ENCODE results near the gene SLC1A3. TPM values are rescaled to one million over a fixed set of nuclear protein-coding genes. Genes with fewer than 3 reads are reported as not detected.

Gene SLC1A3
- total and polyA plus RNA-seq, 10 of the 15 experiments (the other 5 are each of a cell fraction or from before 2014, with no cell fraction given): 0.23 to 4.4 (median 3.3) TPM

DNA sequence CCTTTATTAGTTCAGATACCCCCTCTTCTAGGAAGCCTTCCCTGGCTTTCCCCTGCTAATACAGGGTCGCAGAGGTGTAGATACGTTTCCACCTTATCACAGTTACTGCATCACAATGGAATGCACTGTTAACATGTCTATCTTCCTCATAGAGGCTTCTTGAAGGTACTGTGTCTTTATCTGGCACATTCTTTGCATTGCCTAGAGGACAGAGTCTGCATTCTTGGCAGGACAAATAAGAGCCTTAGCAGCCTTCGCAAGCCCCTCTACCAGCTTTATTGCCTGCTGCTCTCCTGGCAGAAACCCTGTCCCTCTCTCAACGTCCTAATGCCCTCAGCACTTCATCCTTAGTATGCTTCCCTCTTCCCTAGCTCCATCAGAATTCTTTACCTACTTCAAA, 31.6 kb downstream of the SLC1A3 start:
- no peak overlapping the region for H3K4me2 ChIP-seq (ENCODE audit: control insufficient read depth, insufficient read depth)
- ChIA-PET CTCF (no interaction called here), RAD21 (ENCODE audit: unreplicated experiment) (no interaction called here), SMC1A (ENCODE audit: uncharacterized antibody, unreplicated experiment) (no interaction called here), POLR2A (no interaction called here)
- H3K4me3 ChIP-seq: no peak overlapping the region
- no peak overlapping the region for H2AFZ ChIP-seq (ENCODE audit: control insufficient read depth, low read depth, low read length)
- ATAC-seq: no peak
- H3K36me3 ChIP-seq (ENCODE audit: control insufficient read depth in 2 of 2, insufficient read depth in 2 of 2, low read length in 1 of 2): no peaks in the 10 kb centered on the region
- no peak overlapping the region for H3K27ac ChIP-seq (ENCODE audit: control insufficient read depth, insufficient read depth)
- FAIRE-seq: no peak
- TF ChIP-seq EED (IDR thresholded peaks at IDR 0.05; ENCODE audit: low read depth) (no peak), YBX1 (IDR thresholded peaks at IDR 0.05) (no peak), SMC3 (IDR thresholded peaks at IDR 0.05; ENCODE audit: borderline replicate concordance, low read length) (no peak), TCF7 (IDR thresholded peaks at IDR 0.05; ENCODE audit: borderline replicate concordance) (no peak), SMAD1 (IDR thresholded peaks at IDR 0.05; ENCODE audit: low read depth, partially characterized antibody) (no peak), POU2F2 (IDR thresholded peaks at IDR 0.05; ENCODE audit: borderline replicate concordance, low read depth, low read length) (no peak), NFIC (IDR thresholded peaks at IDR 0.05; ENCODE audit: low read depth, low read length) (no peak), SREBF2 (IDR thresholded peaks at IDR 0.05; ENCODE audit: low read length) (no peak), ZNF207 (IDR thresholded peaks at IDR 0.05; ENCODE audit: borderline replicate concordance) (no peak), ZSCAN29 (IDR thresholded peaks at IDR 0.05) (no peak), RFX5 (IDR thresholded peaks at IDR 0.05; ENCODE audit: low read depth, low read length) (no peak)
- TF ChIP-seq, protein P1, sequence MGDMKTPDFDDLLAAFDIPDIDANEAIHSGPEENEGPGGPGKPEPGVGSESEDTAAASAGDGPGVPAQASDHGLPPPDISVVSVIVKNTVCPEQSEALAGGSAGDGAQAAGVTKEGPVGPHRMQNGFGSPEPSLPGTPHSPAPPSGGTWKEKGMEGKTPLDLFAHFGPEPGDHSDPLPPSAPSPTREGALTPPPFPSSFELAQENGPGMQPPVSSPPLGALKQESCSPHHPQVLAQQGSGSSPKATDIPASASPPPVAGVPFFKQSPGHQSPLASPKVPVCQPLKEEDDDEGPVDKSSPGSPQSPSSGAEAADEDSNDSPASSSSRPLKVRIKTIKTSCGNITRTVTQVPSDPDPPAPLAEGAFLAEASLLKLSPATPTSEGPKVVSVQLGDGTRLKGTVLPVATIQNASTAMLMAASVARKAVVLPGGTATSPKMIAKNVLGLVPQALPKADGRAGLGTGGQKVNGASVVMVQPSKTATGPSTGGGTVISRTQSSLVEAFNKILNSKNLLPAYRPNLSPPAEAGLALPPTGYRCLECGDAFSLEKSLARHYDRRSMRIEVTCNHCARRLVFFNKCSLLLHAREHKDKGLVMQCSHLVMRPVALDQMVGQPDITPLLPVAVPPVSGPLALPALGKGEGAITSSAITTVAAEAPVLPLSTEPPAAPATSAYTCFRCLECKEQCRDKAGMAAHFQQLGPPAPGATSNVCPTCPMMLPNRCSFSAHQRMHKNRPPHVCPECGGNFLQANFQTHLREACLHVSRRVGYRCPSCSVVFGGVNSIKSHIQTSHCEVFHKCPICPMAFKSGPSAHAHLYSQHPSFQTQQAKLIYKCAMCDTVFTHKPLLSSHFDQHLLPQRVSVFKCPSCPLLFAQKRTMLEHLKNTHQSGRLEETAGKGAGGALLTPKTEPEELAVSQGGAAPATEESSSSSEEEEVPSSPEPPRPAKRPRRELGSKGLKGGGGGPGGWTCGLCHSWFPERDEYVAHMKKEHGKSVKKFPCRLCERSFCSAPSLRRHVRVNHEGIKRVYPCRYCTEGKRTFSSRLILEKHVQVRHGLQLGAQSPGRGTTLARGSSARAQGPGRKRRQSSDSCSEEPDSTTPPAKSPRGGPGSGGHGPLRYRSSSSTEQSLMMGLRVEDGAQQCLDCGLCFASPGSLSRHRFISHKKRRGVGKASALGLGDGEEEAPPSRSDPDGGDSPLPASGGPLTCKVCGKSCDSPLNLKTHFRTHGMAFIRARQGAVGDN (IDR thresholded peaks at IDR 0.05): no peak
- TF ChIP-seq, protein P2, sequence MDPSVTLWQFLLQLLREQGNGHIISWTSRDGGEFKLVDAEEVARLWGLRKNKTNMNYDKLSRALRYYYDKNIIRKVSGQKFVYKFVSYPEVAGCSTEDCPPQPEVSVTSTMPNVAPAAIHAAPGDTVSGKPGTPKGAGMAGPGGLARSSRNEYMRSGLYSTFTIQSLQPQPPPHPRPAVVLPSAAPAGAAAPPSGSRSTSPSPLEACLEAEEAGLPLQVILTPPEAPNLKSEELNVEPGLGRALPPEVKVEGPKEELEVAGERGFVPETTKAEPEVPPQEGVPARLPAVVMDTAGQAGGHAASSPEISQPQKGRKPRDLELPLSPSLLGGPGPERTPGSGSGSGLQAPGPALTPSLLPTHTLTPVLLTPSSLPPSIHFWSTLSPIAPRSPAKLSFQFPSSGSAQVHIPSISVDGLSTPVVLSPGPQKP (IDR thresholded peaks at IDR 0.05; ENCODE audit: low read depth, low read length): no peak
- TF ChIP-seq, protein P3, sequence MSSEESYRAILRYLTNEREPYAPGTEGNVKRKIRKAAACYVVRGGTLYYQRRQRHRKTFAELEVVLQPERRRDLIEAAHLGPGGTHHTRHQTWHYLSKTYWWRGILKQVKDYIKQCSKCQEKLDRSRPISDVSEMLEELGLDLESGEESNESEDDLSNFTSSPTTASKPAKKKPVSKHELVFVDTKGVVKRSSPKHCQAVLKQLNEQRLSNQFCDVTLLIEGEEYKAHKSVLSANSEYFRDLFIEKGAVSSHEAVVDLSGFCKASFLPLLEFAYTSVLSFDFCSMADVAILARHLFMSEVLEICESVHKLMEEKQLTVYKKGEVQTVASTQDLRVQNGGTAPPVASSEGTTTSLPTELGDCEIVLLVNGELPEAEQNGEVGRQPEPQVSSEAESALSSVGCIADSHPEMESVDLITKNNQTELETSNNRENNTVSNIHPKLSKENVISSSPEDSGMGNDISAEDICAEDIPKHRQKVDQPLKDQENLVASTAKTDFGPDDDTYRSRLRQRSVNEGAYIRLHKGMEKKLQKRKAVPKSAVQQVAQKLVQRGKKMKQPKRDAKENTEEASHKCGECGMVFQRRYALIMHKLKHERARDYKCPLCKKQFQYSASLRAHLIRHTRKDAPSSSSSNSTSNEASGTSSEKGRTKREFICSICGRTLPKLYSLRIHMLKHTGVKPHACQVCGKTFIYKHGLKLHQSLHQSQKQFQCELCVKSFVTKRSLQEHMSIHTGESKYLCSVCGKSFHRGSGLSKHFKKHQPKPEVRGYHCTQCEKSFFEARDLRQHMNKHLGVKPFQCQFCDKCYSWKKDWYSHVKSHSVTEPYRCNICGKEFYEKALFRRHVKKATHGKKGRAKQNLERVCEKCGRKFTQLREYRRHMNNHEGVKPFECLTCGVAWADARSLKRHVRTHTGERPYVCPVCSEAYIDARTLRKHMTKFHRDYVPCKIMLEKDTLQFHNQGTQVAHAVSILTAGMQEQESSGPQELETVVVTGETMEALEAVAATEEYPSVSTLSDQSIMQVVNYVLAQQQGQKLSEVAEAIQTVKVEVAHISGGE (CRISPR knock-in tag; IDR thresholded peaks at IDR 0.05): no peak
- TF ChIP-seq, protein P4, sequence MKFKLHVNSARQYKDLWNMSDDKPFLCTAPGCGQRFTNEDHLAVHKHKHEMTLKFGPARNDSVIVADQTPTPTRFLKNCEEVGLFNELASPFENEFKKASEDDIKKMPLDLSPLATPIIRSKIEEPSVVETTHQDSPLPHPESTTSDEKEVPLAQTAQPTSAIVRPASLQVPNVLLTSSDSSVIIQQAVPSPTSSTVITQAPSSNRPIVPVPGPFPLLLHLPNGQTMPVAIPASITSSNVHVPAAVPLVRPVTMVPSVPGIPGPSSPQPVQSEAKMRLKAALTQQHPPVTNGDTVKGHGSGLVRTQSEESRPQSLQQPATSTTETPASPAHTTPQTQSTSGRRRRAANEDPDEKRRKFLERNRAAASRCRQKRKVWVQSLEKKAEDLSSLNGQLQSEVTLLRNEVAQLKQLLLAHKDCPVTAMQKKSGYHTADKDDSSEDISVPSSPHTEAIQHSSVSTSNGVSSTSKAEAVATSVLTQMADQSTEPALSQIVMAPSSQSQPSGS (IDR thresholded peaks at IDR 0.05; ENCODE audit: low read length): no peak
- no peak overlapping the region for H3K9ac ChIP-seq (ENCODE audit: control insufficient read depth, insufficient read depth, low read length)
- in situ Hi-C loops (cut with MboI): no loop called here
- intact Hi-C loops (cut with micrococcal nuclease; ENCODE audit: unreplicated experiment): no loop called here
- BruUV-seq (replicated peaks): no TSS peak
- H3K9me3 ChIP-seq (replicated peaks; ENCODE audit: control insufficient read depth, insufficient read depth, low read length): no peaks in the 10 kb centered on the region
- no peak for DNase-seq (ENCODE audit: low read depth, low spot score)
- no peaks in the 10 kb centered on the region for H3K79me2 ChIP-seq (ENCODE audit: control insufficient read depth, insufficient read depth, low read length)
- H3K4me1 ChIP-seq (ENCODE audit: control insufficient read depth, insufficient read depth, low read length): no peaks in the 10 kb centered on the region
- no peaks in the 10 kb centered on the region for H4K20me1 ChIP-seq (ENCODE audit: control insufficient read depth, insufficient read depth)
- no peaks in the 10 kb centered on the region; a peak in 2 of 4 replicates for H3K27me3 ChIP-seq (replicated peaks in 1 of 2; ENCODE audit: control insufficient read depth in 2 of 2, insufficient read depth in 2 of 2, low read length in 1 of 2)
- 23% methylated on average over 4 of the region's 4 CpGs for WGBS (ENCODE audit: insufficient coverage, insufficient replicate concordance, low lambda C conversion rate, missing lambda C conversion rate)
